Measurements from ENCODE around the gene DNMBP.
"Not testable (repeated sequence)": the region's sequence is repeated elsewhere in the genome, so short reads cannot be mapped to it uniquely, and the experiment has no call there.

The DNMBP gene

DNA sequence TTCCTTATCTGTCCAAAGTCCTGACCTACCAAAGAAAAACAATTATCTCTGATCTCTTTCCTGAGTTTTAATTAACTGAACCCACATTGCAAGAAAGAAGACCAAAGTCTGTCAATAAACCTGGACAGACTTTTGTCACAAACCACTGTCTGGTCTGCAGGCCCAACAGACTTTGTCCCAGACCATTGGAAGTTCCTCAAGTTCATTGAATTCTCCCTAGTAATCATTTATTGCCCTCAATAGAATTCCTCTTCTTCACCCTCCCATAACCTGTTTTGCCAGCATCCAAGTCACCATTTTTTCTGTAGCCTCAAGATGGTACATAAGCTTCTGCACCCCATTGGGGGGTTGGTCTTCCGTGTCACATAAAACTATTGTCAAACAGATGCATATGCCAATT lies 3.9 kb upstream of the DNMBP start:
- no peak for DNase-seq

DNA sequence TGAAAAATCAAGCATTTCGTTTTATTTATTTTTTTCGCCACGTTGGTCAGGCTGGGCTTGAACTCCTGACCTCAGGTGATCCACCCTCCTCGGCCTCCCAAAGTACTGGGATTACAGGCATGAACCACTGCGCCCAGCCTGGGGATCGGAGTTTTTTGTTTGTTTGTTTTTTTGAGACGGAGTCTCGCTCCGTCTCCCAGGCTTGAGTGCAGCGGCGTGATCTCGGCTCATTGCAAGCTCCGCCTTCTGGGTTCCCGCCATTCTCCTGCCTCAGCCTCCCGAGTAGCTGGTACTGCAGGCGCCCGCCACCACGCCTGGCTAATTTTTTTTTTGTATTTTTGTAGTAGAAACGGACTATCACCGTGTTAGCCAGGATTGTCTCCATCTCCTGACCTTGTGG lies 2.2 kb upstream of the DNMBP start:
- DNase-seq: not testable (repeated sequence)

DNA sequence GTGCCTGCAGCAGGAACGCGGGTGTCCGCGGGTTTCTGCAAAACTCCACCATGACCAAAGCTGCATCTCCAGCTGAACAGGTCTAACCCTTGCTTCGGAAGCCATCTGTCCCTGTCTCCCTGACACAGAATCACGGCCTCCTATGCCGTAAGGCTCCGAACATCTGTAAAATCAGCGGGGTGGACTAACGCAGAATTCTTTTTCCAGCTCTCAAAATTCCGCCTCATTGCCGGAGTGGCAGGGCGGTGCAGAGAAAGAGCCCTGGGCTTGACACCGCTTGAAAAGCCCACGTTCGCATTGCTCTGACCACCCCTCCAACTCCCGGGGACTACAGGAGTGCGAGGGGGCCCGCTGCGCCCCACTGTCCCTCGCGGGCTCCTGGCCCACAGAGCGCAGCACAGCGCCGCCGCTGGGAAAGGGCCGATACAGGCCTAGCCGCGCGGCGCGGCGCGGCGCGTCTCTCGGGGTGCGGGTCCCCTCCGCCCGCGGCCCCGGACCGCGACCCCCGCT lies 409 bp downstream of the DNMBP start:
- no peak for DNase-seq

DNA sequence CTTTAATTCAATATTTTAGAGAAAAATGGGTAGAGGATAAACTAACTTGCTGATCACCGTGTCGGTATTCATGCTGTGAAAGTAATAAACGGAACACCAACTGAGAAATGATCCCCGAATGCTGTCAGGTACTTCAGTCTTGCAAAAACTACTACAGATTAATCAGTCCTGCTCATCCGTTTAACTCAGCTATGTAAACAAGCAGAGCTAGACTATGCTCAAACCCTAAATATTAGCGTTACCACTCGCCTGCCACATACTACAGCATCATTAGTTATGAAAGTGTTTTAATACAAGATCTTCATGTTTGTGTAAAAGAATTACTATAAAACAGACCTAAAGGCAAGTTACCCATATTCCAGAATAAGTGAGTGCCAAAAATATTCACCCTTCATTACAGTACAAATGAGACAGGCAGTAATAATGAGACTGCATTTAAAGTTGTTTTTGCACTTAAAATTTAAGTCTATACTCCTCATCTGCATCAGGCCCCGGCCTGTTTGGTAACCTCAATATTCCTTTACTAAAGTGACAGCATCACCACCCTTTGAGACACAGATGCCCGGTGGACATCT lies 952 bp downstream of the DNMBP start:
- DNase-seq: no peak

DNA sequence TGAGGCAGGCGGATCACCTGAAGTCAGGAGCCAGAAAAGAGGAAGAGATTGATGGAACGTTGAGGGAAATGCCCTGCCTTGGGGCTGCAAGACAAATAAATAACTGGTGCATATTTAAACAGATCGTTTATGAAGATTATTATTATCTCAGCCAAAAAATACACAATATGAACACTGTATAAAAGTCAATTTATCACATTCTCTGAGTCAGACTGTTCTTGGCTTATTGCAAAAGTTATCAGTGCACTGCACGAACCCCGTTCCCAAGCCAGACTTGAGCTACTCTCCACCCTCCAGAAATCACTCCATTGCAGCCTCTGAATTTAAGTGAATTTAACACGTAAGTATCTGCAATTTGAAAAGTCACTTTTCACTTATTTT lies 1.6 kb downstream of the DNMBP start:
- DNase-seq: no peak

DNA sequence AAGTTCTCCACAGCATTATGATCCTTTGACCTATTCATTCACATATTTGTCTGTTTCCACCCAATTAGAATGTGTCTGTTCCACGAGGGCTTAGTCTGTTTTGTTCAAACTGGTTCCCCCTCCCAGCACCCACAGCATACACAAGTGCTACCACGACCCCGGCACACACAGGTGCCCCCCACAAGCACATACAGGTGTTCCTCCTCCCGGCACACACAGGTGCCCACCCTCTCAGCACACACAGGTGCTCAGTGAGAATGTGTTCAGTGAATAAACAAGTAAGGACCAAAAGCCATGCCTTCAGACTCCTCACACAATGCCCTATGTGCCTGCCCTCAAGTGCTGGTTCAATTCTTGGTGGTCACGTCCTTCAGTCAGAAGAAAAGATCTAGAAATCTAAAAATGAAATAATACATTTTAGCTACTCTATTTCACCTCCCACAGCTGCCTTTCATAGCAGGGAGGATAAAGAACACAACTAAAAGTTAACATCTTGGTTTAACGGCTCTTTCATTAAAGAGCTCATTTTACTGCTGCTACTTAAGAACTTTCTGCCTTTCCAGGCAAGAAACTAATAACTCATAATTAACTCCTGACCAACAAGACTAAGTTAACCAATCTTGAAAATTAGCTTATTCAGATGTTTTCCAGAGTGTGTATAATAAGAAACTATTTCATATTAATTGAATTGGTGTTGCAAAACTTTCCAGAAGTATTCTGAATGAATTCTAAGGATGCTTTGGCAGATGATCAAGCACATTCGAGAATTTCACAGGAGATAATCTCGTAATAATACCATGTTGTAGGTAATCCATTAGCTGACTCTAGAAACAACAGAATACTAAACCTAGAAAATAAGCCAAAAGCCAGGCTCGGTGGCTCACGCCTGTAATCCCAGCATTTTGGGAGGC lies 2.3 kb downstream of the DNMBP start:
- DNase-seq: no peak

DNA sequence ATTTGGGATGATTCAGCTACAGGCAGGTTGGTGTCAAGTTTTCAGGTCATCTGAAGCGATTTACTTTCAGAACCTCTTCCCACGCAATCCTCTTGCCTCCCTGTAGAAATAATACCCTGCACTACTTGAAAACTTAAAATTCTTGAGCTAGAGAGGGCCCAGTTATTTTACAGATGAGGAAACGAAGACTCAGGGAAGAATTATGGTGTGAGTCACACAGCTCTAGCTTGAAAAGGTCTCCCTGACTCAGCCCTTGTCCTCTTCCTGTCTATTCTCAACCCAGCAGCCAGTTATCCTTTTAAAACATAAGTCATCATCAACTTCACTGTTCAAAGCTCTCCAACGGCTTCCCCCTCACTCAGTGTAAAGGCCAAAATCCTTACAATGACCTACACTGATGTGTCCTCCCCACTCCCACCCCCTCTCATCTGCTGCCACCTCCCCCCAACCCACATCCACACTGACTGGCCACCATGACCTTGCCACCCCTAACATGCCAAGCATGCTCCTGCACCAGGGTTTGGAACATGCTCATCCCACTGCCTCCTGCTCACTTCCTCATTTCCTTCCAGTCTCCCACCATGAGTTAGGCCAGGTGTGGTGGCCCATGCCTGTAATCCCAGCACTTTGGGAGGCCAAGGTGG lies 3.4 kb downstream of the DNMBP start:
- DNase-seq: no peak

DNA sequence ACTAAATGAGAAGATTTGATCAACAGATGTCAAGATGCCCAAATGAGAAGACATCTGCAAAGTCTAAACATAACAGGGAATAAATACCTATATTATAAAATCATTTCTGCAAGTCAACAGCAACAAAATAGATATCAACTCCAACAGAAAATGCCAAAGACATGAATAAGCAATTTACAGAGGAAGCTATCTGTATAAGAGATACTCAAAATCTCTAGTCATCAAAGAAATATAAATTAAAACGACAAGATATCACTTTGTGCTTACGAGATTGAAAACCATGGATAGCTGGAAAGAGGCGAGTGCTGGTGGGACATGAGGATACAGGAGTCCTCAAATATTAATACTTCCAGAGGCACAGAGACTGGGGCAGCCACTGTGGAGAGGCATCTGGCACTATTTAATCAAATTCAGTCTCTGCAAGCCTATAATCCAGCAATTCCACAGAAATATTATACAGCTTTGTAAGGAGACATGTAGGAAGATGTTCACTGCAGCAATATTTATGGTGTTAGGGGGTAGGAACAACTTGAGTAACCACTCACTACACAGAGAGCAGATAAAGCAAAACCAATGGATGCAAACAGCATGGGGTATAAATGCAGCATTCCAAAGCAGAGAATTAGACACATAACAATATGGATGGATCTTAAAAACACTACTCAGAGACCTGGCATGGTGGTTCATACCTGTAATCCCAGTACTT lies 4.8 kb downstream of the DNMBP start:
- no peak for DNase-seq

DNA sequence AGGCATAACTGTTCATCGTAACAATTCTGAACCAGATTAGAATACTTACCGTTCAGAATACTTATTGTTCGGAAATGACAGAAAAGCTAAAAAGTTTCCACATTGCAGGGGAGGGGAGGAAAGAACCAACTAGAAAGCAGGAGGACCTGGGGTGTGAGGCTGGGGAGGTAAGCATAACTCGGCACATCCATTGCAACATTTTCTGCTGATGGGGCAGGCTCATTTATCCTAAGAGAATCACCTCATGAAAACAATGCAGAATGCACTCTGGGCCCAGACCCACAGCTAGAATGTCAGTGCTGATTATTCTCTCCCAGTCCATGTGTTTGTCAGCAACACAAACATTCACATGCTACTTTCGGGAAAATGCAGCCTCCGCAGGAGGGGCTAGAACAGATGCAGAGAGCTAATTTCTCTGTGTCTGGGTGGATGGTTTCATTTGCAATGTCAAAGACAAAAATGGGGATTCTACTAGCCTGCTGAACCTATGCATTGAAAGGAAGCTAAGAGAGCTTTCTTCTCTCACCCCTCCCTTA lies 9.6 kb downstream of the DNMBP start:
- DNase-seq: no peak

DNA sequence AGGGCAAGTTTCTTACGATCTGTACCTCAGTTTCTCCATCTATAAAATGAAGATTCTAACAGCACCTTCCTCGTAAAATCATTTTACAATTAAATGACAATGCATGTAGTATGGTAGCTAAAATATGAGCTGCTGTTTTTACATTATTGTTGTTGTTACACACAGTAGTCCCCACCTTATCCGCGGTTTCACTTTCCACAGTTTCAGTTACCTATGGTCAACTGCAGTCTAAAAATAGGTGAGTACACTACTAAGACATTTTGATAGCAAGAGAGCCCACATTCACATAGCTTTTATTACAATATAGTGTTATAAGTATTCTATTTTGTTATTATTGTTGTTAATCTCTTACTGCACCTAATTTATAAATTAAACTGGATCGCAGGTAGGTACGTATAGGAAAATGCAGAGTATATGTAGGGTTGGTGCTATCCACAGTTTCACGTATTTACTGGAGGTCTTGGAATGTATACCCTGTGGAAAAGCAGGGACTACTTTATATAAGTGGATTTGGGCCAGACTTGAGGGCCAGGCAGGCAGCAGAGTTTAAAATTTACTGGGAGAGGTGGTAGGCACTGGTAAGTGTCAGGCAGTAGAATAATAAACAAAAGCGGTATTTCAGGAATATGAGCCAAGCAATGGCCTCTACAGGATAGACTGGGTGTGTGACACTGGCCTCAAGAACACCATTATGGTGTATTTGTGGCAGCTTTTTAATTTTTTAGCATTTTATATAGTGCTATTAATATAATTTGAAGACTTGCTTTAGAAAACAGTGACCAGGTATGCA lies 10.2 kb downstream of the DNMBP start:
- no peak for DNase-seq

DNA sequence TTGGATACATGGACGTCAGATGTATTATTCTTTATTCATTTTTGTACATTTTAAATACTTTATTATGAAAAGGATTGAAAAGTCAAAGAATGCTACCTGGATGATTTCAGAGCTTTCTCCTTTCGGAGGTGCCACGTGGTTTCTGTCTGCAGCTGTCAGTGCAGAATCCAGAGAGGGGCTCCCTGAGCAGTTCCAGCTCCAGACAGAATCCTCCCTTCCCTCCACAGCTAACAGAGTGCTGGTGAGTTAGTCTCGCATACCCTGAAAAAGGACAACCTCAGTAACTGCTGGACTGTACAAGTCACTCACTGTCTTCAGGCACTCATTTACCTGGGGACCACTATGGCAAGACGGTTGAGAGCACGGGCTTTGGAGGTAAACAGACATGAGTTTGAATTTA lies 10.9 kb downstream of the DNMBP start:
- DNase-seq: no peak

DNA sequence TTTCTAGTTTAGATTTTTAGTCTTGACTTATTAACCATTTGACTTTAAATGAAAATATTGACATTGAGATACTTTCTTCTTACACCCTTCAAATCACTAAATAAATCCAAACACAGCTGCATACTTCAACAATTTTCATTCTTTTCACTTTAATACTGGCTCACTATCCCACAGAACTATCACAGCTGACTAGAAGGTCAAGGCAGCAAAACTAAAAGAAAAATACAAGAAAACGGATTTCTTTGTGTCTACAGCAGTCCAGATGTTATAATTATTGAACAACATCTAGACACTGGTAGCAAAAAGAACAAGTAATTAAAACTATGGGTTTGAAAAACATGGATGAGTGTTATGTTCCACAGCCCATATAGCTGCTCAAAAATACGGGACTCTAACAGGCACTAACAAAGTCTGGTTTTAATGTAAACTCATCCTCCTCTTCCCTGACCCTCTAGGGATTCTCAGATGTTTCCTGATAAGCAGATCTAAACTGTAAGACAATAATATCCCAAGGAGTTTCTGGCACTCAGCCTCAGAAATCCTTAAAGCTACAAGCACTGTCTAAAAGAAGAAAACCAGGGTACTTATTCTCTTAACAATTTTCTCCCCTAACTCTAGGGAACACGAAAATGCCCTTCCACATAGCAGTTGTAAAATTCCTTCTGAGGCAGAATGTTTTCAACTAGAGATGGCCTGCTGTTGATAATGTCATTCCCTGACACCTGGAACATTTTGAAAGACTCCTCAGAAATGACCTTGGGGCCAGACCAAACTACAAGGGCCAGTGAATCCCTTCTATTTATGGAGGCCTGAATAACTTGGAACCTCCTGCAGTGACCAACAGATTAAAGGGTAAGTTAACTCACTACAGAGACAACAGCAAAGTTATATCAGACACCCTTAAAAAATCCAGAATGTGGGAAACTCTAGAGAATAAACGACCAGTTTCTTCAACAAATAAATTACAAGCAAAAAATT lies 12.8 kb downstream of the DNMBP start:
- DNase-seq: no peak

DNA sequence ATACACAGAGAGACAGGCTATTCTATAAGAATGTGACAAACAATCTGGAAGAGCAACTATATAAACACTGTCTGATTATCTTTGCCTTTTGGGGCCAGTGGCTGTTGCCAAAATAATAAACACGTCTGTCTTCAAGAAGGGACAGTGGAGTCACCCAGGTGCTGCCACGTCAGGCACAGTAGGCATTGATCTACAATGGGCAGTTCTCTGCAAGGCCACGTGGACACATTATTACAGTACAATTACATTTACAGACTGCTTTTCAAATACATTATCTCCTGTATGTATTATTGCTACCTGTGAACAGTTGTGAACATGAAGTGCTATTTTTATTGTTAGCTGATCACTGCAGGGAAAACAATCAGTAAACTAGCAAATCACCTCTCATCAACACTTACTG lies 14.0 kb downstream of the DNMBP start:
- DNase-seq: no peak

DNA sequence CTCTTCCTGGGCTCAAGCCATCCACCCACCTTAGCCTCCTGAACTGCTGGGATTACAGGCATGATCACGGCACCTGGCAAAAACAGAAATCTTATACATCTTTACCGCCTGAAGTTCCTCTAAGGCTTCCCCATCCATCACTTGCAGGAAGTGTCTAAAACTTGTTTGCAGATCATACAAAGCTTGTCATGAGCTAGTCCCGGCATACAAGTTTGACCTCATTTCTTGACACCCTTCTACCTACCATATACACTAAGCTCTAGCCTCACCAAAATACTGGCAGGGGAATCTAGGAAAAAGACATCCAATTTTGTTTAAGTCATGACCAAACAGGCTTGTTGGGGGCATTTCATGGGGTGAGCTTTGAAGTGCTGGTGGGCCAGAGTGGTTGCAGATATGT lies 14.5 kb downstream of the DNMBP start:
- DNase-seq: no peak

DNA sequence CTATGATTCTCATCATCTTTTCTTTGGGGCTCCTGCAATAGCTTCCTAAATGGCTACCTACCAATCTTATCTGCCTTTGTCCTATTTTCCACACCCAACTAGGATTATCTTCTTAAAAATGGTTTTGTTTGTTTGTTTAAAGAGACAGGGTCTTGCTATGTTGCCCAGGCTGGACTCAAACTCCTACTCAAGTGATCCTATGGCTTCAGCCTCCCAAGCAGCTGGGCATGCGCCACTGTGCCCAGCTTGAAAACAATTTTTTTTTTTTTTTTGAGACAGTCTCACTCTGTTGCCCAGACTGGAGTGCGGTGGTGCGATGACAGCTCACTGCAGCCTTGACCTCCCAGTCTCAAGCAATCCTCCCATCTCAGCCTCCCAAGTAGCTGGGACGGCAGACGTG lies 14.9 kb downstream of the DNMBP start:
- DNase-seq: no peak

DNA sequence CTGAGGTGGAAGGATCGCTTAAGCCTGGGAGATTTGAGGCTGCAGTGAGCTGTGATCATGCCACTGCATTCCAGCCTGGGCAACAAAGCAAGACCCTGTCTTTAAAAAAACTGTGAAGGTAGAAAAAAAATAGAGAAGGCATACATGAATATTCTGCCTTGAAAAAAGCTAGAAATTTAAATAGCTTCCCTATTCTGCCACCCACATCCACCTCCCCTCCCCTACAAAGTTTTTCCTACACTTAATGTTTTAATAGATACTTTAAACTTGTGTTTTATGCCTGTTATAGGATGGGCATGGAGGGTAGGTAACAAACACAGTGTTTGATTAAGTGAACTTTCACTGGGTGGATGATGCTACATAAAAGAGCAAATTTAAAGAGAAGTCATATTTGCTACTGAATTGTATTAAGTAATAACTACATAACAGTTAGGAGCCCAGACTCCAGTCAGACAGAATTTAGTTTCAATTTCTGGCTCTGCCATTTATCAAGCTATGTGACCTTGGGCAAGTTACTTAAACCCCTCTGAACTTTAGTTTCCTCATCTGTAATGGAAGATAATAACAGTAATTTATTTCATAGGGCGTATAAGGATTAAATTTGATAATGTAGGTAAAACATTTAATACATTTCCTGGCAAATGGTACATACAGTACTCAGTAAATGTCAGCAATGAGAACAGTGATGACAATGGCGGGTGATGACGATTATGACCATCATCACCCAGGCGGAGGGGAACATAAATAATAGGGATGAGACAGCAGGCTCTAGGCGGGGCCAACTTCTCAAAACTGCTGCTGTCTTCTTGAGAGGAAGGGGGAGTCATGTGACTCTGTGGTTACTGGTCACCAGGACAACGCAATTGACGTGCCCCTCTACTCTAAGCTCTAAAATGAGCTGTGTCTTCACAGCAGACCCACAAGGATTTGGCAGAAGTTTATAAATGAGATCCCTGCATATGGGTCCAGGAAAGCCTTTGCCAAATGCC lies 15.8 kb downstream of the DNMBP start:
- DNase-seq: peak; percentile 37

DNA sequence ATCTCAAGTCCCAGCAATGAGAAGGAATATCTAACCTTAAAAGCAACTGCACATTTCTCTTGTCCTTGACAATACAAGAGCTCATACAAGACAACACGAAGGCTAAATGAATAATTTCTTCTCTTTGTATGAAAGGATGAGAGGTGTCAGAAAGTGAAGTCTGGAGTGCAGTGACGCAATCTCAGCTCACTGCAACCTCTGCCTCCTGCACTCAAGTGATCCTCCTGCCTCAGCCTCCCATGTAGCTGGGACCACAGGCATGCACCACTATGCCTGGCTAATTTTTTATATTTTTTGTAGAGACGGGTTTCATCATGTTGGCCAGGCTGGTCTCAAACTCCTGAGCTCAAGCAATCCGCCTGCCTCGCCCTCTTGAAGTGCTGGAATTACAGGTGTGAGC lies 24.1 kb downstream of the DNMBP start:
- not testable (repeated sequence) for DNase-seq

DNA sequence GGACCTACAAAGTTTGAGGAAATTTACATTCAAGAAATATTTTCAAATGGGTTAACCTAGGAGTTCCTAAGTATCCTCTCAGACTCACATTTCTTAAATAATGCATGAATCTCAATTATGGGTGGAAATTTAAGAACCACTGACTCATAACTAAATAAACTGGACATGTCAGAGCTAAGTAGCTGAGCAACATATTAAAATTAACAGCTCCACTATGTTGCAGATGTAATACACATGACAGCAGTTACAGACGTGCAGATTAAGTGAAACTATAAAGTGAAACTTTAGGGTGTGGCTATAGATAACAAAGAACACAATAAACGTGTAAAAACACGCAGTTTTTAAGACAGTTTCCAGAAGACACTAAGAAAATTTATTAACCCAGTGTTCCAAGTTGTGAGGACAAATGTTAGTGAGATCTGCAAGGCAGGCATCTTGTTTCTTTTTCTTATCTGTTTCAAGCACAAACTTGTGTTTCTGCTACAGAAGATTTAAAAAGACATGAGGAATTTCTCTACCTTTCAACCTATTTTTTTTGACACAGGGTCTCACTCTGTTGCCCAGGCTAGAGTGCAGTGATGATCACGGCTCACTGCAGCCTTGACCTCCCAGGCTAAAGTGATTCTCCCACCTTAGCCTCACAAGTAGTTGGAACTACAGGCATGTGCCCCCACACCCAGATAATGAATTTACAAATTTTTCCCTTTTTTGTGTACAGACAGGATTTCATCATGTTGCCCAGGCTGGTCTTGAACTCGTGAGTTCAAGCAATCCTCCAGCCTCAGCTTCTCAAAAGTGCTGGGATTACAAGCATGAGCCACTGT lies 25.3 kb downstream of the DNMBP start:
- no peak for DNase-seq

Data from NCI-H187 treated with DMSO at 0.1 percent for 48 hours (cell line).